HG03066 (cell line): ENCODE data around the gene DNMBP.
"Not testable (repeated sequence)": the region's sequence is repeated elsewhere in the genome, so short reads cannot be mapped to it uniquely, and the experiment has no call there.

ENCODE experiments used
- ATAC-seq: cut with Tn5 transposase; IDR thresholded peaks from one replicate; pipeline ENCODE4 v1.9.1; 2021; ENCODE audit warnings: low read depth; ENCODE audit not compliant: unreplicated experiment

DNMBP gene

DNA sequence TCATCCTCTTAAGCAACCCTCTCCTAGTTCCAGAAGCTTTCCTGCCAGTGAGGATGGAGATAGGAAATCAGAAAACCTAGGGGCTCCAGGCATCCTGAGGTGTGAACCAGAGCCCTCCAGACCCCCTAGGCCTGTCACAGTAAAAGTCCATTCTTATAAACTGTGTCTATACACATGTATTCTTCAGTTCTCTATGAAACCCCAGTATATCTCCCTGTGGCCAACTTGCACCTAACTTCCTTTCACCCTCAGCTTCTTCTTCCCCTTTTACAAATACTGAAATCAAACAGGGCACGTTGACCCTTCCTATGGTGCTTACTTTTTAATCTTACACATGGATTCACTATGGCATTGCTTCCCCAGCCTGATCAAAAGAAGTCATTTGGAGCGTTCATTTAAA is 168.9 kb downstream of the DNMBP start:
- ATAC-seq: not testable (repeated sequence)

DNA sequence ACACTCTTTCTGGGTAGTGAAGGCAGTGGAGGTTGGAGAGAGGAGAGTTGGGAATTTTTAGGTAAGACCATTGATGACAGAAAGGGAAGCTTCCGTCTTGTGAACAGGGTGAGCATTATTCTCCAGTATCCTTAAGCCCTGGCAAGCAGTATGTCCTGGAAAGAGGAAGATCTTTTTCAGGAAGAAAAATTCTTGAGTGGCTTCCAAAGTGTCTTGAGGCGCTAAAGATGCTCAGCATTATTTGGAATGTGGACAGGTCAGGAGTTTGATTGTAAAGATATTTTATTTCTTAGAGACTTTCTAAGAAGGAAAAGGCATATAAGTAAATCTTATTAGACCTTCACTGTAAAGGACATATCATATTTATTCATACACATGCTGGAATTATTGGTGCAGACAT is 173.0 kb downstream of the DNMBP start:
- ATAC-seq: no peak

DNA sequence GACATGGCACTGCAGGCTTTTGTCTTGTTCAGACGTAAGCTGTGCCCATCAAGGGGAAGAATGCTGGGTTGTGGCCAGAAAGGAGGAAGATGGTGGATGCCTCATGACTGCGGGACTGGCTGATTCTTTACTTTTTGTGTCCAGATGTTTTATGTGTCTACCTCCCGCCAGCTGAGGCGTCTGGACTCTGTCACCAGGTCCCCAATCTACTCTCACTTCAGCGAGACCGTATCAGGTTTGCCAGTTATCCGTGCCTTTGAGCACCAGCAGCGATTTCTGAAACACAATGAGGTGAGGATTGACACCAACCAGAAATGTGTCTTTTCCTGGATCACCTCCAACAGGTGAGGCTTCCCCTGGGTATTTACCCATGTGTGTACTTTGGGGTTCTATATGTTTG is 173.8 kb downstream of the DNMBP start:
- ATAC-seq: no peak

DNA sequence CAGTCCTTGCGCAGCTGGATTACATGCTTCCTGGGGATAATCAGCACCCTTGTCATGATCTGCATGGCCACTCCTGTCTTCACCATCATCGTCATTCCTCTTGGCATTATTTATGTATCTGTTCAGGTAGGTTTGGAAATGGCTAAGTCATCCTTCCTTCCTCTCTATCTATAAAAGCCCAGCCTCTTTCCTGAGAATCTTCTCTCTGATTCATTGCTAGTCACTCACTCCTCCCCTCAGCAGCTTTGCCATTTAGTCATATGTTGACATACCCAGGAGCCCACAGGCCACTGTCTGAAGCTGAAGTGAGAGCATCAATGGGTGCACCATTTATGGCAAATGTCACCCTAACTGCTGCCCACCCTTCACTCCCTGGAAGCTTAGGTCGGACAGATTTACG is 175.3 kb downstream of the DNMBP start:
- no peak for ATAC-seq

DNA sequence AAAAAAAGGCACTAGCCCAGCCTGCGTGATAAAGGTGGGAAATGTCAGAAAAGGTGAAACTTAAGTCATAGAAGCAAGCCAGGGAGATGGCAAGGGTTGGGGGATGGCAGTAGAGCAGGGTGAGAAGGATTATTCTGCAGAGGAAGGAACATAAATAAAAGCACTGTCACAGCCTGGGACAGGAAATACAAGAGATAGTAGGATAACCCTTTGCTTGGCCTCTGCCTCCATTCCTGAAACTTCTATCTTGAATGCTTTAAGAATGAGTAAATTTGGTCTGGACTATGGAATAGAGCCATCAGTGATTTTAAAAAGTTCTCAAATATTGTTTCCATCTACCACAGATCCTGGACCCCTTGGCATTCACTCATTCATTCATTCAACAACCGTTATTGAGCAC is 177.3 kb downstream of the DNMBP start:
- ATAC-seq: no peak

DNA sequence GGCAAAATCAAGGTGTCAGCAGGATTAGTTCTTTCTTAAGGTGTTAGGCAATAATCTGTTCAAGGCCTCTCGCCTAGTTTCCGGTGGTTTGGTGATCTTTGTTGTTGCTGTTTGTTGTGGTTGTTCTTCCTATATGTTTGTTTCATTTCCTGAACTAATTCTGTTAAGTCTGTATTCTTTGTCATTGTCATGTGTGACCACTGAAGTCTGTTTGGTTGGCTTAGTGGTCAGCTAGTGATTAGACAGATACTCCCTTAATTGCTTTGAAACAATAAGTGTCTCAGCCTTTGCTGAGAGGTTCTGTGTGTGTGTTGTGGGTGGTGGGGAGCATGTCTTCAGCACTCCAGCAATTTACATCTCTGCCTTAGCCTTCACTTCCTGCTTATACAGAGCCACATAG is 181.3 kb downstream of the DNMBP start:
- ATAC-seq: no peak

DNA sequence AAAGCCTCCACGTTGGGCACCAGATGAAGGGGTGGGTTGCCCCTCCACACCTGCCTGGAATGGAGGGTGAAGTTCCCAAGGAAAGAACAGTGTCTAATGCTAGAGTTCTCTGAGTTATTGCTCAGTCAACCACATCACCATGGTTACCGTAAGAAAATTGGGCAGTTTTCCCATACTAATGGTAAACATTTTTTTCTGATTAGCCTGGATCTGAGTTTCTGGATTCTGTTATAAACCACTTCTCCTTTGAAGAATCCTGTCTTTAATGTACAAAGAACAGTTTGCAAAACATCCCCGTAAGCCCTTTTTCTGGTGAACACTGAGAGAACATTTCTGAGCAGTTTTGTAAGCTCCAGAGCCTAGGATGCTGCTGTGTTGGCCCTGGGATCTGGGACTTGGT is 181.8 kb downstream of the DNMBP start:
- no peak for ATAC-seq
